HepG2 (cell line): ENCODE results near the gene BRIP1. TPM values are rescaled to one million over a fixed set of nuclear protein-coding genes. Genes with fewer than 3 reads are reported as not detected.

ENCODE experiments used
- ATAC-seq: fragments of 200-7000 bp; cut with Tn5 transposase; 3 replicates; pipeline ENCODE4 v1.9.1; 2020; ENCODE audit warnings: mild to moderate bottlenecking, moderate library complexity
- BruUV-seq: library from RNA; stranded (reverse); fragments of 400-500 nt; replicated peaks from 2 replicates; lab custom pipeline; 2021; lab: Mats Ljungman, UMichigan
- CTCF ChIA-PET: fragments of 300-600 bp; formaldehyde crosslinking; extraction: SDS; loops from one replicate; lab custom pipeline; 2021; ENCODE audit warnings: low total read pairs, inconsistent platforms, low intra/inter-chr PET ratio; lab: Yijun Ruan, JAX
- POLR2A ChIA-PET: fragments of 350-600 bp; sonication (Branson Sonifier 250); formaldehyde crosslinking; loops from one replicate; lab custom pipeline; 2020; ENCODE audit warnings: antibody characterized with exemption, inconsistent platforms; lab: Yijun Ruan, JAX
- DNase-seq: peaks from one replicate; pipeline ENCODE4 v3.0.0-alpha.2; 2015; ENCODE audit warnings: low spot score
- FAIRE-seq: peaks from 3 replicates; lab custom pipeline; 2011; peaks lifted over from hg19 to GRCh38; lab: Jason Lieb, UNC
- H2AFZ ChIP-seq: one replicate; pipeline ENCODE4 v1.6.1; 2011; ENCODE audit warnings: low read length, inconsistent platforms
- H3K27ac ChIP-seq: fragments of 300-600 bp; 3 replicates; pipeline ENCODE4 v1.8.0; 2011; ENCODE audit warnings: mixed run types, mild to moderate bottlenecking, mixed read lengths, low read length, inconsistent platforms; ENCODE audit not compliant: insufficient read depth; ENCODE audit errors: extremely low read length
- H3K27me3 ChIP-seq, 2 experiments: fragments of 200-600 bp in 1 of 2; 2 replicates in 1 of 2; 3 replicates in 1 of 2; pipeline versions ENCODE4 v1.6.0 to v1.8.0; 2011; ENCODE audit warnings: low read length in 2 of 2, mild to moderate bottlenecking in 2 of 2, moderate library complexity in 2 of 2, inconsistent platforms in 1 of 2; ENCODE audit not compliant: insufficient read depth in 2 of 2, control insufficient read depth in 1 of 2
- H3K36me3 ChIP-seq, 2 experiments: fragments of 200-600 bp in 1 of 2; replicated peaks in 1 of 2; 2 replicates in 1 of 2; 3 replicates in 1 of 2; pipeline versions ENCODE4 v1.5.1 to v1.8.0; 2011; ENCODE audit warnings: low read length in 2 of 2, inconsistent platforms in 1 of 2; ENCODE audit not compliant: insufficient read depth in 2 of 2, control insufficient read depth in 1 of 2
- H3K4me1 ChIP-seq: 2 replicates; pipeline ENCODE4 v1.5.1; 2012; ENCODE audit warnings: low read length, inconsistent platforms; ENCODE audit not compliant: insufficient read depth
- H3K4me2 ChIP-seq: 2 replicates; pipeline ENCODE4 v1.6.0; 2011; ENCODE audit warnings: low read depth, low read length, inconsistent platforms
- H3K4me3 ChIP-seq, 3 experiments: fragments of 200-600 bp in 1 of 3; sonication (generic), shearing (Covaris generic) in 1 of 3; replicated peaks in 1 of 3; 2 replicates each; pipeline ENCODE4 v1.5.1; 2011 to 2016; ENCODE audit warnings: low read length in 3 of 3, inconsistent platforms in 2 of 3, low read depth in 2 of 3, mild to moderate bottlenecking in 2 of 3, control low read depth in 1 of 3, mixed read lengths in 1 of 3; ENCODE audit not compliant: insufficient read depth in 1 of 3
- H3K79me2 ChIP-seq: one replicate; pipeline ENCODE4 v1.6.1; 2011; ENCODE audit warnings: low read length, inconsistent platforms; ENCODE audit not compliant: insufficient read depth
- H3K9ac ChIP-seq: 2 replicates; pipeline ENCODE4 v1.6.0; 2011; ENCODE audit warnings: mild to moderate bottlenecking, low read depth, low read length, inconsistent platforms; ENCODE audit not compliant: insufficient read depth
- H3K9me3 ChIP-seq: 2 replicates; pipeline ENCODE4 v1.5.1; 2012; ENCODE audit warnings: mild to moderate bottlenecking, low read length
- H4K20me1 ChIP-seq: 2 replicates; pipeline ENCODE4 v1.6.0; 2011; ENCODE audit warnings: inconsistent platforms, mild to moderate bottlenecking, low read length, moderate library complexity; ENCODE audit not compliant: insufficient read depth
- ATF3 ChIP-seq: sonication (generic); formaldehyde crosslinking; IDR thresholded peaks from 2 replicates; pipeline ENCODE4 v1.4.0; 2020; ENCODE audit warnings: missing genetic modification reagents
- ISL2 ChIP-seq: sonication (generic); formaldehyde crosslinking; IDR thresholded peaks from 2 replicates; pipeline ENCODE4 v1.5.0; 2020; ENCODE audit warnings: missing genetic modification reagents
- JUND ChIP-seq: sonication (generic); formaldehyde crosslinking; IDR thresholded peaks from 2 replicates; pipeline ENCODE4 v1.8.0; 2022; ENCODE audit warnings: mild to moderate bottlenecking, missing genetic modification reagents
- MAX ChIP-seq: IDR thresholded peaks from 2 replicates; pipeline ENCODE4 v1.6.1; 2012; ENCODE audit warnings: inconsistent platforms
- MED8 ChIP-seq: sonication (generic); formaldehyde crosslinking; IDR thresholded peaks from 2 replicates; pipeline ENCODE4 v1.8.1; 2023; ENCODE audit warnings: mild to moderate bottlenecking, missing genetic modification reagents; ENCODE audit not compliant: insufficient replicate concordance
- MTA1 ChIP-seq: sonication (generic); formaldehyde crosslinking; IDR thresholded peaks from 2 replicates; pipeline ENCODE4 v1.4.0; 2020; ENCODE audit warnings: missing genetic modification reagents, mild to moderate bottlenecking, borderline replicate concordance
- MXD3 ChIP-seq: IDR thresholded peaks from 2 replicates; pipeline ENCODE4 v1.6.1; 2016; ENCODE audit warnings: mild to moderate bottlenecking, missing biosample characterization, missing genetic modification reagents
- SETDB1 ChIP-seq: sonication (generic); formaldehyde crosslinking; IDR thresholded peaks from 2 replicates; pipeline ENCODE4 v1.5.1; 2020; ENCODE audit warnings: missing genetic modification reagents, mild to moderate bottlenecking, borderline replicate concordance
- USF2 ChIP-seq, 2 experiments: sonication (generic) in 1 of 2; formaldehyde crosslinking in 1 of 2; IDR thresholded peaks; 2 replicates each; pipeline versions ENCODE4 v1.5.1 to v1.6.1; 2011 to 2020; ENCODE audit warnings: borderline replicate concordance in 1 of 2, low read depth in 1 of 2, low read length in 1 of 2, mild to moderate bottlenecking in 1 of 2, missing genetic modification reagents in 1 of 2, moderate library complexity in 1 of 2
- ZNF264 ChIP-seq: sonication (generic); formaldehyde crosslinking; IDR thresholded peaks from 2 replicates; pipeline ENCODE4 v1.4.0; 2020; ENCODE audit warnings: missing genetic modification reagents
- ZNF329 ChIP-seq: sonication (generic); formaldehyde crosslinking; IDR thresholded peaks from 2 replicates; pipeline ENCODE4 v1.9.0; 2021; ENCODE audit warnings: low read depth, mild to moderate bottlenecking, missing genetic modification reagents
- ZNF572 ChIP-seq: sonication (generic); formaldehyde crosslinking; IDR thresholded peaks from 2 replicates; pipeline ENCODE4 v1.5.1; 2020; ENCODE audit warnings: mild to moderate bottlenecking, missing genetic modification reagents
- ZNF576 ChIP-seq: sonication (generic); formaldehyde crosslinking; IDR thresholded peaks from 2 replicates; pipeline ENCODE4 v1.4.0; 2020; ENCODE audit warnings: mild to moderate bottlenecking, missing genetic modification reagents
- WGBS: methylation state at CpG from one replicate; pipeline ENCODE4 v1.1.6; 2017; ENCODE audit warnings: low lambda C conversion rate; 5-methylcytosine and 5-hydroxymethylcytosine counted together
- in situ Hi-C: cut with HindIII; loops from 2 replicates; pipeline ENCODE4 v1.10.0; 2017; ENCODE audit warnings: low pct_unique_long_range_greater_than_20kb; ENCODE audit not compliant: extremely low pct_ligation_motif_present
- intact Hi-C: fragments of 100-400 bp; cut with micrococcal nuclease; formaldehyde crosslinking; loops from one replicate; pipeline ENCODE4 v1.10.0; 2022; ENCODE audit not compliant: unreplicated experiment
- polyA plus RNA-seq, 8 experiments: library from polyadenylated mRNA; depleted of rRNA in 3 of 8; stranded (reverse) in 7 of 8; unstranded in 1 of 8; fragments of >200 nt; fragmentation: Illumina TruSeq in 4 of 8; extraction: Trizol in 4 of 8; gene quantifications; 2 replicates each; pipeline versions ENCODE4 v1.2.1 to v1.2.3, GENCODE V29; 2011 to 2016; ENCODE audit warnings: low read depth in 4 of 8, missing spikeins in 1 of 8, mixed read lengths in 1 of 8; ENCODE audit not compliant: insufficient read depth in 1 of 8
- total RNA-seq, 5 experiments: library from RNA; depleted of rRNA; stranded (reverse); fragments of >200 nt; fragmentation: Illumina TruSeq; extraction: Trizol; gene quantifications; 2 replicates each; pipeline ENCODE4 v1.2.3, GENCODE V29; 2016; ENCODE audit warnings: low read depth in 1 of 5
- TF ChIP-seq, protein P1 (sequence below): sonication (generic); formaldehyde crosslinking; IDR thresholded peaks from 2 replicates; pipeline ENCODE4 v1.5.0; 2020; ENCODE audit warnings: missing genetic modification reagents

Gene BRIP1
- total and polyA plus RNA-seq, 2 of the 13 experiments (the other 11 are each of a cell fraction or from before 2014, with no cell fraction given), result 3.8 to 27.7 TPM

DNA sequence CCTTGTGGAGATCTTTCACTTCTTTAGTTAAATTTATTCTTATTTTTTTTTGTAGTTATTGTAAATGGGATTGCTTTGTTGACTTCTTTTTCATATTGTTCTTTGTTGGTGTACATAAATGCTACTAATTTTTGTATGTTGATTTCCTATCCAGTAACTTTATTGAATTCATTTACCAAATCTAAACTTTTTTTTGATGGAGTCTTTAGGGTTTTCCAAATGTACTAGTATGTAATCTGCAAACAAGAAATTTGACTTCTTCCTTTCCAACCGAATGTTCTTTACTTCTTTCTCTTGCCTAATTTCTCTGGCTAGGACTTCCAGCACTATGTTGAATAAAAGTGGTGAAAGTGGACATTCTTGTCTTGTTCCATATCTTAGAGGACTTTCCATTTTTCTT lies 230.5 kb downstream of the BRIP1 start (continued):
- TF ChIP-seq ZNF576 (CRISPR knock-in tag), result no peak
- TF ChIP-seq JUND (CRISPR knock-in tag), result no peak
- TF ChIP-seq ZNF264 (CRISPR knock-in tag), result no peak

DNA sequence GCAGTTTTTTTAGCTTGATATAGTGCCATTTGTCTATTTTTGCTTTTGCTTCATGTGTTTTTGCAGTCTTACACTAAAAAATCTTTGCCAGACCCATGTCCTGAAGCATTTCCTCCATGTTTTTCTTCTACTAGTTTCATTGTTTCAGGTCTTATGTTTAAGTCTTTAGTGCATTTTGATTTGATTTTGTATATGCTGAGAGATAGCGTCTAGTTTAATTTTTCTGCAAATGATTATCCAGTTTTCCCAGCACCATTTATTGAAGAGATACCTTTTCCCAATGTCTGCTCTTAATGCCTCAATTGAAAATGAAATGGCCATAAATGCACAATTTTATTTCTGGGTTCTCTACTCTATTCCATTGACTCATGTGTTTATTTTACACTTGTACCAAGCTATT lies 231.5 kb downstream of the BRIP1 start:
- Histone ChIP-seq H3K27ac (no peak overlapping the region), H2AFZ (no peak overlapping the region), H3K36me3 (no peaks in the 10 kb centered on the region), H4K20me1 (no peaks in the 10 kb centered on the region), H3K9ac (no peak overlapping the region), H3K79me2 (no peaks in the 10 kb centered on the region), H3K4me3 (no peak overlapping the region), H3K27me3 (no peaks in the 10 kb centered on the region), H3K9me3 (peaks cover 5% of the 10 kb centered on the region; the same call in 1 of the 2 replicates), H3K4me2 (no peak overlapping the region), H3K4me1 (no peaks in the 10 kb centered on the region)
- DNase-seq (no peak), ATAC-seq (no peak), FAIRE-seq (no peak)
- intact Hi-C loops, result no loop called here
- 5% methylated on average over 1 of the region's 1 CpG for WGBS
- in situ Hi-C loops, result loop anchor here (10.0 kb wide), 1 partner anchor 473 kb away; no protein-coding TSS in a partner anchor
- POLR2A ChIA-PET, result no interaction called here
- CTCF ChIA-PET, result no interaction called here
- no TSS peak for BruUV-seq
- TF ChIP-seq MED8 (CRISPR knock-in tag), result no peak
- no peak for TF ChIP-seq ATF3 (CRISPR knock-in tag)
- no peak for TF ChIP-seq MXD3 (CRISPR knock-in tag)
- TF ChIP-seq ISL2 (CRISPR knock-in tag), result no peak
- no peak for TF ChIP-seq USF2 (IDR thresholded peaks at IDR 0.05; ENCODE audit: low read depth, low read length)
- no peak for TF ChIP-seq USF2 (CRISPR knock-in tag; IDR thresholded peaks at IDR 0.05; ENCODE audit: borderline replicate concordance)
- TF ChIP-seq MAX, result no peak
- TF ChIP-seq, protein P1, sequence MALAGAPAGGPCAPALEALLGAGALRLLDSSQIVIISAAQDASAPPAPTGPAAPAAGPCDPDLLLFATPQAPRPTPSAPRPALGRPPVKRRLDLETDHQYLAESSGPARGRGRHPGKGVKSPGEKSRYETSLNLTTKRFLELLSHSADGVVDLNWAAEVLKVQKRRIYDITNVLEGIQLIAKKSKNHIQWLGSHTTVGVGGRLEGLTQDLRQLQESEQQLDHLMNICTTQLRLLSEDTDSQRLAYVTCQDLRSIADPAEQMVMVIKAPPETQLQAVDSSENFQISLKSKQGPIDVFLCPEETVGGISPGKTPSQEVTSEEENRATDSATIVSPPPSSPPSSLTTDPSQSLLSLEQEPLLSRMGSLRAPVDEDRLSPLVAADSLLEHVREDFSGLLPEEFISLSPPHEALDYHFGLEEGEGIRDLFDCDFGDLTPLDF (CRISPR knock-in tag), result no peak
- no peak for TF ChIP-seq SETDB1 (CRISPR knock-in tag)
- TF ChIP-seq ZNF572, result no peak
- no peak for TF ChIP-seq ZNF329 (CRISPR knock-in tag)
- TF ChIP-seq MTA1, result no peak
